MM.1S (cell line): ENCODE measurements around the gene EPS8L1.
A peak's percentile ranks its signal among the peaks of the same experiment; 100 is the strongest.

Experiments used
- DNase-seq: peaks from one replicate; pipeline ENCODE4 v3.0.0-alpha.2; 2015
- H2AFZ ChIP-seq: fragments of 300-600 bp; sonication (generic); 2 replicates; pipeline ENCODE4 v1.6.0; 2016; ENCODE audit warnings: antibody characterized with exemption, low read length
- H3F3A ChIP-seq: fragments of 300-600 bp; sonication (generic); 2 replicates; pipeline ENCODE4 v1.6.1; 2016; ENCODE audit warnings: mild to moderate bottlenecking, antibody characterized with exemption, low read length, moderate library complexity, mixed read lengths; ENCODE audit not compliant: insufficient read depth
- H3K27ac ChIP-seq: fragments of 300-600 bp; sonication (generic); 2 replicates; pipeline ENCODE4 v1.5.1; 2016; ENCODE audit warnings: mild to moderate bottlenecking, low read length
- H3K27me3 ChIP-seq: fragments of 300-600 bp; sonication (generic); replicated peaks from 2 replicates; pipeline ENCODE4 v1.6.0; 2016; ENCODE audit warnings: low read length; ENCODE audit not compliant: insufficient read depth
- H3K36me3 ChIP-seq: fragments of 300-600 bp; sonication (generic); replicated peaks from 2 replicates; pipeline ENCODE4 v1.6.1; 2016; ENCODE audit warnings: mild to moderate bottlenecking, low read length, mixed read lengths; ENCODE audit not compliant: insufficient read depth
- H3K4me1 ChIP-seq: fragments of 300-600 bp; sonication (generic); 2 replicates; pipeline ENCODE4 v1.6.1; 2016; ENCODE audit warnings: low read length, mixed read lengths
- H3K4me2 ChIP-seq: fragments of 300-600 bp; sonication (generic); 2 replicates; pipeline ENCODE4 v1.6.0; 2016; ENCODE audit warnings: low read depth, low read length
- H3K4me3 ChIP-seq: fragments of 300-600 bp; sonication (generic); 2 replicates; pipeline ENCODE4 v1.5.1; 2016; ENCODE audit warnings: low read length, mixed read lengths
- H3K79me2 ChIP-seq: fragments of 300-600 bp; sonication (generic); 2 replicates; pipeline ENCODE4 v1.6.1; 2016; ENCODE audit warnings: mixed run types, low read length, mixed read lengths
- H3K9ac ChIP-seq: fragments of 300-600 bp; sonication (generic); 2 replicates; pipeline ENCODE4 v1.6.1; 2016; ENCODE audit warnings: low read length, mixed read lengths
- H3K9me2 ChIP-seq: fragments of 300-600 bp; sonication (generic); replicated peaks from 2 replicates; pipeline ENCODE4 v1.6.1; 2016; ENCODE audit warnings: mild to moderate bottlenecking, low read length, mixed read lengths; ENCODE audit not compliant: insufficient read depth
- H3K9me3 ChIP-seq: fragments of 300-600 bp; sonication (generic); replicated peaks from 2 replicates; pipeline ENCODE4 v1.6.1; 2016; ENCODE audit warnings: mild to moderate bottlenecking, low read length, mixed read lengths; ENCODE audit not compliant: insufficient read depth
- H4K20me1 ChIP-seq: fragments of 300-600 bp; sonication (generic); 2 replicates; pipeline ENCODE4 v1.6.1; 2016; ENCODE audit warnings: mild to moderate bottlenecking, low read length, moderate library complexity, mixed read lengths; ENCODE audit not compliant: insufficient read depth
- CTCF ChIP-seq: fragments of 300-600 bp; sonication (generic); IDR thresholded peaks from 2 replicates; pipeline ENCODE4 v1.5.1; 2016; ENCODE audit warnings: antibody characterized with exemption, low read length, mixed read lengths
- EZH2 ChIP-seq: fragments of 300-600 bp; sonication (generic); optimal IDR thresholded peaks from 2 replicates; pipeline ENCODE3; 2017; ENCODE audit warnings: low read depth, mild to moderate bottlenecking, antibody characterized with exemption, low read length, mixed read lengths
- EZH2phosphoT487 ChIP-seq: fragments of 300-600 bp; sonication (generic); IDR thresholded peaks from 2 replicates; pipeline ENCODE4 v1.6.1; 2018; ENCODE audit warnings: antibody characterized with exemption, low read length

Gene EPS8L1

DNA sequence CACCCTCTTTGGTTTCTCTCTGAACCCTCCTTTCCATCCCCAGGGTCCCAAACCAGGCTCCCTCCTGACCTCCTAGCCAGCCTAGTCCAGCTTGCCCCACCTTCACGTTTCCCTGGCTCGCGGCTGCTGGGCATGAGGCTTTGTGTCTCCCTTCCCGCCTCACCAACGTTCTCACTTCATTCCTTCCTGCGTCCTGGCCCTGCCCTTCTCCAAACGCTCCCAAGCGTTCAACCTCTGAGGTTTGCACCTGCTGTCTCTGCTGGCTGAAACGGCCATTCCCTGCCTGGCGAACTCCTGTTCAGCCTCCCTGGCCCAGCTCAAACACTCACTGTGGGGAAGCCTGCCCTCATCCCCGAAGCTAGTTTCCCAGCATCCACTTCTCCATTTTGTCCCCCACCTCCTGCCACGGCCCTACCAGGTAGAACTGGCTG lies 12.4 kb downstream of the EPS8L1 start:
- Histone ChIP-seq H3K27me3 (peaks cover 34% of the 10 kb centered on the region), H3K4me1 (no peaks in the 10 kb centered on the region), H3K4me3 (no peak overlapping the region), H3K36me3 (no peaks in the 10 kb centered on the region), H3K4me2 (no peak overlapping the region), H3K9me2 (no peaks in the 10 kb centered on the region), H4K20me1 (no peaks in the 10 kb centered on the region), H2AFZ (no peak overlapping the region), H3F3A (no peaks in the 10 kb centered on the region), H3K9me3 (no peaks in the 10 kb centered on the region), H3K9ac (no peak overlapping the region), H3K27ac (no peak overlapping the region), H3K79me2 (no peaks in the 10 kb centered on the region)
- DNase-seq: no peak
- TF ChIP-seq CTCF (no peak), EZH2 (no peak), EZH2phosphoT487 (no peak)

GRCh38 chr19:55088543-55089341 lies 13.1 kb downstream of the EPS8L1 start:
- no peaks in the 10 kb centered on the region for H3K4me1 ChIP-seq
- H3K79me2 ChIP-seq: no peaks in the 10 kb centered on the region
- peak; percentile 49 for DNase-seq
- no peaks in the 10 kb centered on the region for H4K20me1 ChIP-seq
- H2AFZ ChIP-seq: no peak overlapping the region
- H3K4me3 ChIP-seq: no peak overlapping the region
- H3F3A ChIP-seq: no peaks in the 10 kb centered on the region
- no peak overlapping the region for H3K4me2 ChIP-seq
- no peak overlapping the region for H3K9ac ChIP-seq
- TF ChIP-seq EZH2 (no peak), EZH2phosphoT487 (no peak), CTCF (peak; percentile 47)
- H3K36me3 ChIP-seq: no peaks in the 10 kb centered on the region
- H3K9me2 ChIP-seq: no peaks in the 10 kb centered on the region
- peaks cover 28% of the 10 kb centered on the region for H3K27me3 ChIP-seq
- H3K27ac ChIP-seq: no peak overlapping the region
- H3K9me3 ChIP-seq: no peaks in the 10 kb centered on the region

DNA sequence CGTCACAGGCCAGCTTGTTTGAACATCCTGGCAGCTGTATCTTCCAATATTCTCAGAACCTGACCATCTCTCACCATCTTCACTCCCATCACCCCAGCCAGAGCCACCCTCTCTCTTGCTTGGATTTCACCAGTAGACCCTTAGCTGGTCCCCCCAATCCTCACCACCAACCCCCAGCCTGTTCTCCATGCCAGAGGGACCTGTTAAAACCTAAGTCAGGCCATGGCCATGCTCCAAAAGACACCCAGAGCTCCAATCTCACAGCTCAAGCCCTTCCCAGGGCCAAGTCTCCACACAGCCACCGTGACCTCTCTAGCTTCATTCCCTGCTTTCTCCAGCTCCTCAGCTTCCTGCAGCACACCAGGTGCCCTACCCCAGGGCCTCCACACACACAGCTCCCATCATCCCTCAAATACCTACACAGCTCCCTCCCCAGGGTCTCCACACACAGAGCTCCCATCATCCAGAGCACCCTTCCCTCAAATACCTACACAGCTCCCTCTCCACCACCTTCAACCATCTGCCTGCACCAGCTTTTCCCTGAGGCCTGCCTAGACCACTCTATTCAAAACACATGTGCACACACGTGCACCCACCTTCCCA lies 13.8 kb downstream of the EPS8L1 start:
- no peak for TF ChIP-seq EZH2
- TF ChIP-seq EZH2phosphoT487: no peak
- no peak for TF ChIP-seq CTCF
- Histone ChIP-seq H3K27ac (no peak overlapping the region), H3K4me3 (no peak overlapping the region), H3F3A (no peaks in the 10 kb centered on the region), H3K9me3 (no peaks in the 10 kb centered on the region), H3K4me2 (no peak overlapping the region), H3K27me3 (peaks cover 21% of the 10 kb centered on the region), H4K20me1 (no peaks in the 10 kb centered on the region), H3K36me3 (no peaks in the 10 kb centered on the region), H3K4me1 (no peaks in the 10 kb centered on the region), H3K9me2 (no peaks in the 10 kb centered on the region), H2AFZ (no peak overlapping the region), H3K79me2 (no peaks in the 10 kb centered on the region), H3K9ac (no peak overlapping the region)
- no peak for DNase-seq
